Prostate gland (tissue), 2 donors: ENCODE results near the gene FBXW7. TPM values are rescaled to one million over a fixed set of nuclear protein-coding genes. Genes with fewer than 3 reads are reported as not detected.

Source experiments
- DNase-seq: peaks from one replicate; pipeline ENCODE4 v3.0.0-alpha.2; 2019; ENCODE audit warnings: low spot score
- H3K27ac ChIP-seq, 2 donors: fragments of 200-600 bp; sonication (generic); 2 replicates each; pipeline ENCODE4 v1.5.1; 2017 to 2019
- H3K27me3 ChIP-seq: fragments of 200-600 bp; sonication (generic); replicated peaks from 2 replicates; pipeline ENCODE4 v1.5.1; 2019; ENCODE audit not compliant: insufficient read depth
- H3K36me3 ChIP-seq, 2 donors: fragments of 200-600 bp; sonication (generic); 1 replicate in 1 of 2; 2 replicates in 1 of 2; pipeline versions ENCODE4 v1.5.1 to v1.8.1; 2017 to 2019
- H3K4me1 ChIP-seq: fragments of 200-600 bp; sonication (generic); replicated peaks from 2 replicates; pipeline ENCODE4 v1.5.1; 2019
- H3K4me3 ChIP-seq, 2 donors: fragments of 200-600 bp; sonication (generic); 2 replicates each; pipeline ENCODE4 v1.5.1; 2017 to 2019
- H3K9me3 ChIP-seq: fragments of 200-600 bp; sonication (generic); 2 replicates; pipeline ENCODE4 v1.5.1; 2017
- CTCF ChIP-seq, 4 experiments: fragments of 200-600 bp in 2 of 4; fragments of 450-650 bp in 2 of 4; sonication (generic) in 2 of 4; IDR thresholded peaks; 1 replicate in 3 of 4; 2 replicates in 1 of 4; pipeline ENCODE4 v1.5.1; 2016 to 2019; ENCODE audit warnings: antibody characterized with exemption in 4 of 4, mild to moderate bottlenecking in 2 of 4, moderate library complexity in 2 of 4
- POLR2A ChIP-seq: fragments of 450-650 bp; IDR thresholded peaks from one replicate; pipeline ENCODE4 v1.6.1; 2016; ENCODE audit warnings: antibody characterized with exemption, mild to moderate bottlenecking
- POLR2AphosphoS5 ChIP-seq: sonication (generic); formaldehyde crosslinking; IDR thresholded peaks from one replicate; pipeline ENCODE4 v1.6.1; 2017; ENCODE audit warnings: antibody characterized with exemption
- WGBS: methylation state at CpG from one replicate; pipeline ENCODE4 v1.1.5; 2018; 5-methylcytosine and 5-hydroxymethylcytosine counted together
- intact Hi-C: fragments of 100-400 bp; cut with DNase I; formaldehyde crosslinking; loops from one replicate; pipeline ENCODE4 v1.14.2; 2022
- total RNA-seq, 2 donors: library from RNA; depleted of rRNA; stranded (reverse); fragments of >200 nt; gene quantifications; one replicate each; pipeline ENCODE4 v1.1.0, GENCODE V29; 2016

The FBXW7 gene
- total RNA-seq, 2 donors from 2014 or later = 21.8 to 24.9 TPM

- 96% methylated on average over 1 of the region's 1 CpG for WGBS
- H3K4me1 ChIP-seq = no peaks in the 10 kb centered on the region
These were observed 114.3 kb downstream of the FBXW7 start for GRCh38 chr4:152421576-152421975.

DNA sequence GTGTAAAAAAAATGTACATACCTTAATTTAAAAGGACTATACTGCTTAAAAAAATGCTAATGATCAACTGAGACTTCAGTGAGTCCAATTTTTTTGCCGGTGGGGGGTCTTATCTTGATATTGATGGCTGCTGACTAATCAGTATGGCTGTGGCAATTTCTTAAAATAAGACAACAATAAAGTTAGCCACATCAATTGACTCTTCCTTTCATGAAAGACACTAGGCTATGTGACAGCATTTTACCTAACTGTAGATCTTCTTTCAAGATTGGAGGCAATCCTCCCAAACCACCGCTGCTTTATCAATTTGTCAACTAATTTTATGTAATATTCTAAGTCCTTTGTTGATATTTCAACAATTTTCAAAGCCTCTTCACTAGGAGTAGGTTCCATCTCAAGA, 116.1 kb downstream of the FBXW7 start:
- H3K36me3 ChIP-seq = no peaks in the 10 kb centered on the region
- DNase-seq = no peak
- H3K4me3 ChIP-seq = no peak overlapping the region
- TF ChIP-seq POLR2AphosphoS5 (no peak), CTCF (IDR thresholded peaks at IDR 0.05) (no peak), POLR2A (no peak)
- H3K27ac ChIP-seq = no peak overlapping the region
- H3K4me1 ChIP-seq = no peaks in the 10 kb centered on the region
- intact Hi-C loops = no loop called here
- H3K9me3 ChIP-seq = no peaks in the 10 kb centered on the region
- H3K27me3 ChIP-seq = no peaks in the 10 kb centered on the region
- WGBS = 75% methylated on average over 2 of the region's 2 CpGs

More at GRCh38 chr4:152421576-152421975, 114.3 kb downstream of the FBXW7 start:
- no peak overlapping the region for H3K27ac ChIP-seq
- no peaks in the 10 kb centered on the region for H3K36me3 ChIP-seq
- no peaks in the 10 kb centered on the region for H3K9me3 ChIP-seq
- DNase-seq = no peak
- intact Hi-C loops = no loop called here
- no peak overlapping the region for H3K4me3 ChIP-seq
- H3K27me3 ChIP-seq = no peaks in the 10 kb centered on the region
- no peak for TF ChIP-seq CTCF (IDR thresholded peaks at IDR 0.05)
- no peak for TF ChIP-seq POLR2A
- TF ChIP-seq POLR2AphosphoS5 = no peak

GRCh38 chr4:152417673-152418072, 118.2 kb downstream of the FBXW7 start:
- Histone ChIP-seq H3K27ac (no peak overlapping the region), H3K9me3 (no peaks in the 10 kb centered on the region), H3K4me3 (no peak overlapping the region), H3K27me3 (no peaks in the 10 kb centered on the region), H3K36me3 (no peaks in the 10 kb centered on the region), H3K4me1 (no peaks in the 10 kb centered on the region)
- DNase-seq = no peak
- TF ChIP-seq POLR2AphosphoS5 = no peak
- no peak for TF ChIP-seq POLR2A
- TF ChIP-seq CTCF (IDR thresholded peaks at IDR 0.05) = no peak
- WGBS = 96% methylated on average over 2 of the region's 2 CpGs
- intact Hi-C loops = no loop called here

GRCh38 chr4:152415980-152416379, 119.9 kb downstream of the FBXW7 start:
- no peaks in the 10 kb centered on the region for H3K27me3 ChIP-seq
- TF ChIP-seq POLR2A (no peak), POLR2AphosphoS5 (no peak), CTCF (IDR thresholded peaks at IDR 0.05) (no peak)
- DNase-seq = no peak
- WGBS = 40% methylated on average over 2 of the region's 2 CpGs
- no peak overlapping the region for H3K4me3 ChIP-seq
- H3K9me3 ChIP-seq = no peaks in the 10 kb centered on the region
- H3K27ac ChIP-seq = no peak overlapping the region
- H3K4me1 ChIP-seq = no peaks in the 10 kb centered on the region
- H3K36me3 ChIP-seq = no peaks in the 10 kb centered on the region
- intact Hi-C loops = no loop called here

DNA sequence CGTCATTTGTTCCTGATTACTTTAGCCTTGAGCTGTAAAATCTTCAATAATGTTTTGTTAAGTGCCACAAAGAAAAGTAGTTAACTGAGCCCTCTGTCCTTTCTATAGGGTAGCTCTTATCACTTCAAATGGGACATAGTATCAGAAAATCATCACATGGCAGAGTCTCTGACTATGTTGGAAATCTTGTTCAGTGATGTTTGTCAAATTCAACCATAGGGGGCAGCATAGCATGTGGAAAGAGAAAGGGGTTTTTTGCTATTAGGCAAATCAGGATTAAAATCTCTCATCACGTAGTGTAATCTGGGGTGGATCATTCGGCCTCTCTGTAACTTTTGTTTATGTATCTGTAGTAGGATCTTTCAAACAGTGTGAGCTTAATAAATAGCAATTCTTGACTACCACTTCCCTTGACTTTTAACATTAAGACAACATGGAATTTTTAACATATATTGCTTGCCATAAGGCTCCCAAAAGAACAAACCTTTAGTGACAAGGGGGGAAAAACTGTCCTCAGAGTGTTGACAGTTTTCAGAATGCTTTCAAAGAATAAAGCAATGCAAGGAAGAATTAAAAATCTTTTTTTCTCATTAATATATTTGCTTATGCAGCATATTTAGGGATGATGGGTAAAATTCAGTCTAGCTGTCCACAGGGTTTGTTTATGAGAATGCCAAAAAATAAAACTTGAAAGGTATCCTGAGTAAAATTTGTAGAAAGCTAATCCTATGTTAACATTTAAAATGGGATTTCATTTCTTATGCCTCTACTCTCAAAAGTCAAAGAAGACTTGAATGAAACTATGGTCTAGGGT, 127.2 kb downstream of the FBXW7 start:
- no peak for DNase-seq
- Histone ChIP-seq H3K9me3 (no peaks in the 10 kb centered on the region), H3K27ac (no peak overlapping the region), H3K27me3 (no peaks in the 10 kb centered on the region), H3K4me1 (no peaks in the 10 kb centered on the region), H3K4me3 (no peak overlapping the region), H3K36me3 (no peaks in the 10 kb centered on the region)
- intact Hi-C loops = no loop called here
- TF ChIP-seq POLR2A (no peak), CTCF (IDR thresholded peaks at IDR 0.05) (peak in 3 of 4 experiments; percentile 39 to 49 (median 44))
- WGBS = 23% methylated on average over 3 of the region's 3 CpGs
